H9 (cell line): ENCODE data around the gene EFNA3. TPM values are rescaled to one million over a fixed set of nuclear protein-coding genes. Genes with fewer than 3 reads are reported as not detected.

ENCODE experiments used
- DNase-seq: peaks from one replicate; pipeline ENCODE4 v3.0.0-alpha.2; 2017
- H2AFZ ChIP-seq: one replicate; pipeline ENCODE4 v1.6.1; 2013; ENCODE audit warnings: mild to moderate bottlenecking, low read length, control low read depth, moderate library complexity
- H2AK5ac ChIP-seq: 2 replicates; pipeline ENCODE4 v1.6.1; 2013; ENCODE audit warnings: low read length, control low read depth, mixed read lengths; ENCODE audit not compliant: insufficient read length
- H2BK120ac ChIP-seq: one replicate; pipeline ENCODE4 v1.6.1; 2013; ENCODE audit warnings: low read depth, mild to moderate bottlenecking, low read length, control low read depth, inconsistent platforms; ENCODE audit not compliant: poor library complexity, severe bottlenecking
- H2BK12ac ChIP-seq: 2 replicates; pipeline ENCODE4 v1.6.1; 2013; ENCODE audit warnings: low read length, control low read depth, mixed read lengths, low read depth; ENCODE audit not compliant: insufficient read length
- H2BK15ac ChIP-seq: 2 replicates; pipeline ENCODE4 v1.6.1; 2013; ENCODE audit warnings: low read depth, low read length, control low read depth
- H2BK20ac ChIP-seq: one replicate; pipeline ENCODE4 v1.6.1; 2013; ENCODE audit warnings: low read depth, mild to moderate bottlenecking, low read length, control low read depth, inconsistent platforms; ENCODE audit not compliant: poor library complexity, severe bottlenecking
- H2BK5ac ChIP-seq: 2 replicates; pipeline ENCODE4 v1.6.1; 2013; ENCODE audit warnings: low read length, control low read depth, mixed read lengths; ENCODE audit not compliant: insufficient read length
- H3K14ac ChIP-seq: 2 replicates; pipeline ENCODE4 v1.6.1; 2013; ENCODE audit warnings: low read length, control low read depth; ENCODE audit not compliant: insufficient read depth
- H3K18ac ChIP-seq: 2 replicates; pipeline ENCODE4 v1.6.1; 2013; ENCODE audit warnings: low read depth, mild to moderate bottlenecking, mixed read lengths, low read length, control low read depth; ENCODE audit not compliant: insufficient read length
- H3K23ac ChIP-seq: 2 replicates; pipeline ENCODE4 v1.6.1; 2013; ENCODE audit warnings: low read length, control low read depth, mixed read lengths, low read depth; ENCODE audit not compliant: insufficient read length
- H3K23me2 ChIP-seq: 2 replicates; pipeline ENCODE4 v1.6.1; 2013; ENCODE audit warnings: low read depth, mild to moderate bottlenecking, mixed read lengths, low read length, control low read depth; ENCODE audit not compliant: insufficient read length, poor library complexity, severe bottlenecking
- H3K27ac ChIP-seq: 2 replicates; pipeline ENCODE4 v1.5.1; 2013; ENCODE audit warnings: low read length, control low read depth, mixed read lengths, low read depth; ENCODE audit not compliant: insufficient read length
- H3K27me3 ChIP-seq: 2 replicates; pipeline ENCODE4 v1.6.1; 2013; ENCODE audit warnings: low read length, control low read depth, inconsistent platforms; ENCODE audit not compliant: insufficient read depth
- H3K4ac ChIP-seq: 2 replicates; pipeline ENCODE4 v1.6.1; 2013; ENCODE audit warnings: low read depth, mild to moderate bottlenecking, control low read depth, inconsistent platforms, low read length, moderate library complexity
- H3K4me1 ChIP-seq: 2 replicates; pipeline ENCODE4 v1.6.1; 2013; ENCODE audit warnings: low read length, control low read depth, inconsistent platforms; ENCODE audit not compliant: insufficient read depth
- H3K4me2 ChIP-seq: 2 replicates; pipeline ENCODE4 v1.6.1; 2013; ENCODE audit warnings: low read length, control low read depth, mixed read lengths; ENCODE audit not compliant: insufficient read length, insufficient read depth
- H3K56ac ChIP-seq: 2 replicates; pipeline ENCODE4 v1.6.1; 2013; ENCODE audit warnings: low read depth, mild to moderate bottlenecking, mixed read lengths, low read length, control low read depth; ENCODE audit not compliant: insufficient read length
- H3K79me1 ChIP-seq: 2 replicates; pipeline ENCODE4 v1.6.1; 2013; ENCODE audit warnings: low read depth, mild to moderate bottlenecking, moderate library complexity, low read length, control low read depth, inconsistent platforms; ENCODE audit not compliant: insufficient read depth, poor library complexity, severe bottlenecking
- H3K79me2 ChIP-seq: 2 replicates; pipeline ENCODE4 v1.6.1; 2013; ENCODE audit warnings: low read length, control low read depth, inconsistent platforms; ENCODE audit not compliant: insufficient read depth
- H3K9ac ChIP-seq: 2 replicates; pipeline ENCODE4 v1.6.1; 2013; ENCODE audit warnings: low read length, control low read depth, mixed read lengths; ENCODE audit not compliant: insufficient read length; ENCODE audit errors: extremely low read depth
- H3K9me3 ChIP-seq: one replicate; pipeline ENCODE4 v1.6.1; 2013; ENCODE audit warnings: low read depth, low read length, inconsistent platforms; ENCODE audit not compliant: control insufficient read depth
- H3T11ph ChIP-seq: one replicate; pipeline ENCODE4 v1.6.1; 2013; ENCODE audit warnings: mild to moderate bottlenecking, low read length, control low read depth, inconsistent platforms
- H4K20me1 ChIP-seq: one replicate; pipeline ENCODE4 v1.6.1; 2013; ENCODE audit not compliant: control insufficient read depth, insufficient read length, insufficient read depth
- H4K5ac ChIP-seq: 2 replicates; pipeline ENCODE4 v1.6.1; 2013; ENCODE audit warnings: low read depth, mild to moderate bottlenecking, mixed read lengths, low read length, control low read depth; ENCODE audit not compliant: insufficient read length
- H4K8ac ChIP-seq: replicated peaks from 2 replicates; pipeline ENCODE4 v1.6.1; 2013; ENCODE audit warnings: low read length, control low read depth, mixed read lengths, low read depth; ENCODE audit not compliant: insufficient read length
- H4K91ac ChIP-seq: 2 replicates; pipeline ENCODE4 v1.6.1; 2013; ENCODE audit warnings: low read depth, mild to moderate bottlenecking, moderate library complexity, mixed read lengths, low read length, control low read depth; ENCODE audit not compliant: insufficient read length
- H3K27ac Mint-ChIP-seq, 3 experiments: 2 replicates in 2 of 3; 3 replicates in 1 of 3; pipeline ENCODE4 v1.8.0; 2020 to 2021; ENCODE audit warnings: mixed read lengths in 3 of 3, mild to moderate bottlenecking in 1 of 3, moderate library complexity in 1 of 3
- H3K27me3 Mint-ChIP-seq: 2 replicates; pipeline ENCODE4 v1.8.0; 2021; ENCODE audit warnings: low read depth, mild to moderate bottlenecking, moderate library complexity, mixed read lengths
- H3K36me3 Mint-ChIP-seq, 3 experiments: 2 replicates in 2 of 3; 3 replicates in 1 of 3; pipeline ENCODE4 v1.8.0; 2020 to 2021; ENCODE audit warnings: low read depth in 3 of 3, mixed read lengths in 3 of 3; ENCODE audit not compliant: insufficient read depth in 1 of 3
- H3K4me1 Mint-ChIP-seq, 2 experiments: 2 replicates each; pipeline ENCODE4 v1.8.0; 2020; ENCODE audit warnings: mixed read lengths in 2 of 2
- H3K4me3 Mint-ChIP-seq, 2 experiments: 2 replicates in 1 of 2; 3 replicates in 1 of 2; pipeline ENCODE4 v1.8.0; 2020 to 2021; ENCODE audit warnings: mild to moderate bottlenecking in 2 of 2, mixed read lengths in 2 of 2, moderate library complexity in 1 of 2
- H3K9me3 Mint-ChIP-seq, 2 experiments: 2 replicates in 1 of 2; 3 replicates in 1 of 2; pipeline ENCODE4 v1.8.0; 2020; ENCODE audit warnings: mild to moderate bottlenecking in 2 of 2, mixed read lengths in 2 of 2, moderate library complexity in 1 of 2
- CTCF ChIP-seq: fragments of 200-600 bp; sonication (generic); conservative IDR thresholded peaks from 3 replicates; pipeline ENCODE4 v1.8.0; 2021; ENCODE audit warnings: antibody characterized with exemption, mild to moderate bottlenecking
- WGBS: extraction: QIAGEN DNeasy Blood & Tissue Kit; methylation state at CpG from one replicate; pipeline ENCODE4 v1.1.7; 2013; ENCODE audit warnings: missing lambda C conversion rate, low lambda C conversion rate, mixed read lengths; ENCODE audit not compliant: insufficient read length; ENCODE audit errors: extremely low coverage; 5-methylcytosine and 5-hydroxymethylcytosine counted together
- total RNA-seq: library from RNA; stranded (reverse); gene quantifications from 2 replicates; pipeline ENCODE4 v1.2.1, GENCODE V29; 2021

Gene EFNA3
- total RNA-seq, 1 experiment from 2014 or later = 3.9 TPM

GRCh38 chr1:155057104-155057503, 21.5 kb upstream of the EFNA3 start:
- H2AK5ac ChIP-seq = no peak overlapping the region
- H4K91ac ChIP-seq = no peak overlapping the region
- TF ChIP-seq CTCF = no peak
- no peak overlapping the region for H2BK15ac ChIP-seq
- H3K18ac ChIP-seq = no peak overlapping the region
- no peak overlapping the region for H2BK12ac ChIP-seq
- no peak overlapping the region for H3K4me3 Mint-ChIP-seq
- H2AFZ ChIP-seq = no peak overlapping the region
- no peak overlapping the region for H2BK120ac ChIP-seq
- no peak for DNase-seq
- H2BK20ac ChIP-seq = no peak overlapping the region
- H3K9me3 Mint-ChIP-seq = no peaks in the 10 kb centered on the region
- peaks cover 7% of the 10 kb centered on the region for H3K23me2 ChIP-seq
- no peak overlapping the region for H4K8ac ChIP-seq
- H3K9me3 ChIP-seq = no peaks in the 10 kb centered on the region
- H4K20me1 ChIP-seq = no peaks in the 10 kb centered on the region
- no CpG with 5 or more reads among the region's 8 CpGs for WGBS
- no peak overlapping the region for H3K4ac ChIP-seq
- H3T11ph ChIP-seq = no peak overlapping the region
- no peaks in the 10 kb centered on the region; the same call in 1 of the 2 replicates for H3K4me1 ChIP-seq
- H3K27me3 ChIP-seq = peaks cover 4% of the 10 kb centered on the region; the same call in 1 of the 2 replicates
- H2BK5ac ChIP-seq = no peak overlapping the region
- H3K9ac ChIP-seq = no peak overlapping the region
- no peaks in the 10 kb centered on the region for H3K79me2 ChIP-seq
- H3K36me3 Mint-ChIP-seq = peaks cover 10 to 18% (median 18%) of the 10 kb centered on the region in 3 experiments; a peak in 6 of 7 replicates
- no peak overlapping the region for H3K4me2 ChIP-seq
- H3K79me1 ChIP-seq = no peaks in the 10 kb centered on the region
- no peak overlapping the region for H3K56ac ChIP-seq
- no peak overlapping the region for H3K27ac Mint-ChIP-seq
- H4K5ac ChIP-seq = no peak overlapping the region
- peaks cover 8 to 16% of the 10 kb centered on the region in 2 experiments for H3K4me1 Mint-ChIP-seq
- H3K23ac ChIP-seq = no peak overlapping the region
- peaks cover 11% of the 10 kb centered on the region for H3K27me3 Mint-ChIP-seq
- no peak overlapping the region for H3K14ac ChIP-seq
- H3K27ac ChIP-seq = no peak overlapping the region
